Thymus (tissue), 11 donors: Measurements from ENCODE around the gene LPAR2. TPM values are rescaled to one million over a fixed set of nuclear protein-coding genes. Genes with fewer than 3 reads are reported as not detected.

ENCODE experiments used
- DNase-seq, 9 donors: peaks; one replicate each; pipeline ENCODE4 v3.0.0-alpha.2; 2013; ENCODE audit warnings: low spot score in 9 of 9, low read depth in 6 of 9, missing footprints in 1 of 9
- H3K27ac ChIP-seq, 2 donors: one replicate each; pipeline ENCODE4 v1.5.1; 2013; ENCODE audit warnings: control low read depth in 1 of 2, low read depth in 1 of 2, low read length in 1 of 2, mild to moderate bottlenecking in 1 of 2, moderate library complexity in 1 of 2
- H3K27me3 ChIP-seq, 2 donors: one replicate each; pipeline ENCODE4 v1.5.1; 2013; ENCODE audit warnings: low read length in 1 of 2; ENCODE audit not compliant: control insufficient read depth in 2 of 2, insufficient read depth in 1 of 2
- H3K36me3 ChIP-seq, 2 donors: one replicate each; pipeline ENCODE4 v1.5.1; 2013; ENCODE audit warnings: low read length in 1 of 2, mild to moderate bottlenecking in 1 of 2, moderate library complexity in 1 of 2; ENCODE audit not compliant: control insufficient read depth in 2 of 2, insufficient read depth in 2 of 2
- H3K4me1 ChIP-seq, 2 donors: one replicate each; pipeline ENCODE4 v1.5.1; 2013; ENCODE audit warnings: low read length in 2 of 2; ENCODE audit not compliant: control insufficient read depth in 2 of 2, insufficient read depth in 2 of 2
- H3K4me3 ChIP-seq, 2 donors: one replicate each; pipeline ENCODE4 v1.5.1; 2013; ENCODE audit warnings: low read length in 2 of 2, control low read depth in 1 of 2, mild to moderate bottlenecking in 1 of 2
- H3K9me3 ChIP-seq, 2 donors: one replicate each; pipeline ENCODE4 v1.5.1; 2013; ENCODE audit warnings: low read length in 1 of 2, mild to moderate bottlenecking in 1 of 2; ENCODE audit not compliant: control insufficient read depth in 2 of 2, insufficient read depth in 1 of 2
- WGBS: extraction: QIAGEN DNeasy Blood & Tissue Kit; methylation state at CpG from one replicate; pipeline ENCODE4 v1.1.7; 2013; 5-methylcytosine and 5-hydroxymethylcytosine counted together
- polyA plus RNA-seq: library from polyadenylated mRNA; stranded (reverse); fragments of 200-250 nt; gene quantifications from one replicate; pipeline ENCODE4 v1.2.3, GENCODE V29; 2013
- total RNA-seq: library from RNA; stranded (reverse); fragments of 120-200 nt; gene quantifications from one replicate; pipeline ENCODE4 v1.2.4, GENCODE V29; 2013
- donor health status: healthy.

Gene LPAR2
- total and polyA plus RNA-seq, 2 donors: 5.9 to 53.8 TPM

DNA sequence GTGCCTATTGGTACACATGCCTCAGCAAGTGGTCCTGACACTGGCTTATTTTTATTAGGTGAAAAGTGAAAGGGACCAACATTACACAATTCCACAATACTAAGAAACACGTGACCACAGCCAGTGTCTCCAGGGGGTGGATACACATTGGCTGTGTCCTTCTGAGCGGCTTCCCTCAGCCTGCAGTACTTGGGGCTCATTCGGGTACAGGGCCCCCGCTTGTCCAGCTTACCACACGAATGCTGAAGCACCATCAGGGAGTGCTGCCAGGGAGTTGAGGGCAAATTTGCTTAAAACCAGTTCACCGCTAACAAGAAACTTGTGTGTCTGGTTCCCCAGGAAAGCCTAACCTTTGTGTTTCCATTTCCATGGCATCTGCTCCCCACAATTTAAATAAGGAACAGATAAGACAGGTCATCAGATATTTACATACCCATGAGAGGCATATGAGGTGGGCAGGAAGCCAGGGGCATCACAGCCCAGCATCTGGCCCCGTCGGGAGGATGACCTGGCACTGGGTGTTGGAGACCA lies 32.8 kb downstream of the LPAR2 start:
- Histone ChIP-seq H3K4me3 (no peak overlapping the region), H3K4me1 (peaks cover 4 to 33% of the 10 kb centered on the region in 2 donors), H3K27me3 (no peaks in the 10 kb centered on the region), H3K27ac (no peak overlapping the region), H3K9me3 (no peaks in the 10 kb centered on the region), H3K36me3 (peaks cover 9 to 32% of the 10 kb centered on the region in 2 donors)
- no peak for DNase-seq
- 92% methylated on average over 8 of the region's 8 CpGs for WGBS

- Histone ChIP-seq H3K27me3 (no peaks in the 10 kb centered on the region), H3K4me1 (peaks cover 4 to 25% of the 10 kb centered on the region in 2 donors), H3K27ac (no peak overlapping the region), H3K9me3 (no peaks in the 10 kb centered on the region), H3K36me3 (peaks cover 9 to 32% of the 10 kb centered on the region in 2 donors), H3K4me3 (no peak overlapping the region)
- DNase-seq: no peak
- 94% methylated on average over 4 of the region's 4 CpGs for WGBS
Measured at GRCh38 chr19:19594381-19594780, 33.6 kb downstream of the LPAR2 start.

GRCh38 chr19:19592690-19593089 lies 35.3 kb downstream of the LPAR2 start:
- no peak overlapping the region for H3K4me3 ChIP-seq
- DNase-seq: no peak
- H3K4me1 ChIP-seq: peaks cover under 1 to 9% of the 10 kb centered on the region in 2 donors
- 98% methylated on average over 10 of the region's 10 CpGs for WGBS
- H3K27ac ChIP-seq: no peak overlapping the region
- H3K27me3 ChIP-seq: no peaks in the 10 kb centered on the region
- peaks cover 9 to 28% of the 10 kb centered on the region in 2 donors for H3K36me3 ChIP-seq
- H3K9me3 ChIP-seq: no peaks in the 10 kb centered on the region

GRCh38 chr19:19591133-19591825 lies 36.7 kb downstream of the LPAR2 start:
- Histone ChIP-seq H3K27me3 (no peaks in the 10 kb centered on the region), H3K36me3 (peaks cover 9 to 24% of the 10 kb centered on the region in 2 donors), H3K27ac (peak overlapping the region; percentile 22 to 42), H3K4me1 (peaks cover 0 to 3% of the 10 kb centered on the region in 2 donors), H3K4me3 (no peak overlapping the region), H3K9me3 (no peaks in the 10 kb centered on the region)
- DNase-seq: peak in 1 of 9 donors; percentile 26
- WGBS: 93% methylated on average over 13 of the region's 13 CpGs

DNA sequence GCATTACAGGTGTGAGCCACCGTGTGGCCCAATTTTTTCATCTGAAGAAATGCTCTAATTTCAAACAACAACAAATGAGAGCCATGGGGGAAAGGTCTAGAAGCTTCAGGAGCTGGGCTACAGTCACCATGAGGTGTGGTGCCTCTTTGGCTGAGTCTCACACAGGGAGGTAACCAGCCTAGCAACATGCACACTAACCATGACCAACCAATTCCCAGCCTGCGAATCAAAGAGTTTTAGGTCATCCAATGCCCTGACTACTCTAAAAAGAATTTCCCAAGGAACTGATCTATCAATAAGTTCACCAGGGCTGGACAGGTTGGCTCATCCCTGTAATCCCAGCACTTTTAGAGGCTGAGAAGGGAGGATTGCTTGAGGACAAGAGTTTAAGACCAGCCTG lies 39.5 kb downstream of the LPAR2 start:
- no peaks in the 10 kb centered on the region for H3K27me3 ChIP-seq
- H3K36me3 ChIP-seq: peaks cover 6 to 16% of the 10 kb centered on the region in 2 donors
- no peak overlapping the region for H3K4me3 ChIP-seq
- no peaks in the 10 kb centered on the region for H3K9me3 ChIP-seq
- DNase-seq: no peak
- 95% methylated on average over 2 of the region's 2 CpGs for WGBS
- peaks cover 0 to 3% of the 10 kb centered on the region in 2 donors for H3K4me1 ChIP-seq
- no peak overlapping the region for H3K27ac ChIP-seq

GRCh38 chr19:19587771-19588170 lies 40.2 kb downstream of the LPAR2 start:
- Histone ChIP-seq H3K36me3 (peaks cover under 1 to 16% of the 10 kb centered on the region in 2 donors), H3K4me3 (no peak overlapping the region), H3K27me3 (no peaks in the 10 kb centered on the region), H3K27ac (no peak overlapping the region), H3K9me3 (no peaks in the 10 kb centered on the region), H3K4me1 (peaks cover 0 to 3% of the 10 kb centered on the region in 2 donors)
- no peak for DNase-seq
- WGBS: over 99% methylated on average over 5 of the region's 5 CpGs

DNA sequence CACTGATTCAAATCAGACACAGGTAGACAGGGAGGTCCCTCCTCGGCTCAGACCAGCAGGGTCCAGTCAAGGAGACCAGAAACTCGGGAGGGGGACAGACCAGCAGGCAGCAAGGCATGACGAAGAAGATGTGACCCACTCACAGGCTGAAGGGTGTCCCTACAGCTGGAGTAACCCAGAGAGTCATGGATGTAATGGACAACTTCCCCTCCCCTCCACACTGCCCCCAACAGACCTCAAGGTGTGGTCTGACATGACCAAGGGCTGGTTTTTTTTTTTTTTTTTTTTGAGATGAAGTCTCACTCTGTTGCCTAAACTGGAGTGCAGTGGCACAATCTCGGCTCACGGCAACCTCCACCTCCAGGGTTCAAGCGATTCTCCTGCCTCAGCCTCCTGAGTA lies 43.7 kb downstream of the LPAR2 start:
- peaks cover 0 to 3% of the 10 kb centered on the region in 2 donors for H3K36me3 ChIP-seq
- 95% methylated on average over 6 of the region's 6 CpGs for WGBS
- H3K27me3 ChIP-seq: no peaks in the 10 kb centered on the region
- no peaks in the 10 kb centered on the region for H3K4me1 ChIP-seq
- no peaks in the 10 kb centered on the region for H3K9me3 ChIP-seq
- H3K27ac ChIP-seq: no peak overlapping the region
- no peak overlapping the region for H3K4me3 ChIP-seq
- no peak for DNase-seq

- no peak for DNase-seq
- no peaks in the 10 kb centered on the region for H3K9me3 ChIP-seq
- 97% methylated on average over 6 of the region's 6 CpGs for WGBS
- no peaks in the 10 kb centered on the region for H3K4me1 ChIP-seq
- no peak overlapping the region for H3K4me3 ChIP-seq
- H3K27ac ChIP-seq: no peak overlapping the region
- H3K27me3 ChIP-seq: no peaks in the 10 kb centered on the region
- no peaks in the 10 kb centered on the region for H3K36me3 ChIP-seq
Measured at GRCh38 chr19:19582471-19582870, 45.5 kb downstream of the LPAR2 start.

- no peak for DNase-seq
- H3K9me3 ChIP-seq: no peaks in the 10 kb centered on the region
- no peaks in the 10 kb centered on the region for H3K36me3 ChIP-seq
- H3K27ac ChIP-seq: no peak overlapping the region
- WGBS: 99% methylated on average over 13 of the region's 13 CpGs
- no peaks in the 10 kb centered on the region for H3K27me3 ChIP-seq
- no peaks in the 10 kb centered on the region for H3K4me1 ChIP-seq
- no peak overlapping the region for H3K4me3 ChIP-seq
Measured at GRCh38 chr19:19581391-19581790, 46.6 kb downstream of the LPAR2 start.
